ENCODE data around the gene ZCWPW1. TPM values are rescaled to one million over a fixed set of nuclear protein-coding genes. Genes with fewer than 3 reads are reported as not detected.
A peak's percentile ranks its signal among the peaks of the same experiment; 100 is the strongest.

ZCWPW1 gene
- total RNA-seq, 1 experiment from 2014 or later = 3.4 TPM

- Mint-ChIP-seq H3K9me3 (ENCODE audit: unreplicated experiment) (no peaks in the 10 kb centered on the region), H3K27me3 (ENCODE audit: insufficient read depth, unreplicated experiment) (no peaks in the 10 kb centered on the region), H3K4me1 (ENCODE audit: low read depth, unreplicated experiment) (no peaks in the 10 kb centered on the region), H3K36me3 (ENCODE audit: insufficient read depth, unreplicated experiment) (peaks cover 16% of the 10 kb centered on the region), H3K27ac (ENCODE audit: unreplicated experiment) (no peak overlapping the region), H3K4me3 (ENCODE audit: unreplicated experiment) (no peak overlapping the region)
- ChIA-PET POLR2A (no interaction called here), CTCF (interaction anchor here (0.5 to 1.6 kb wide), 10 partner anchors 9 to 236 kb away, joined by 3 to 21 read pairs (median 6); partner anchors contain the start of genes FBXO24, LRCH4, MEPCE and POP7)
- peaks cover 4% of the 10 kb centered on the region; the same call in 1 of the 2 replicates for H3K4me1 ChIP-seq
- peak; percentile 97 to 98 for TF ChIP-seq CTCF (IDR thresholded peaks at IDR 0.05; ENCODE audit: insufficient read depth in 1 of 2, low read depth in 1 of 2, low read length in 1 of 2, severe bottlenecking in 1 of 2, unreplicated experiment in 1 of 2)
- intact Hi-C loops (cut with micrococcal nuclease; ENCODE audit: unreplicated experiment) = loop anchor here (1.0 kb wide), 3 partner anchors 14 to 119 kb away; partner anchors contain the start of gene NYAP1
- no peaks in the 10 kb centered on the region for H3K27me3 ChIP-seq (replicated peaks; ENCODE audit: control insufficient read depth, insufficient read depth, low read length)
- peak; percentile 86 to 92 for DNase-seq
- H3K36me3 ChIP-seq (ENCODE audit: control insufficient read depth, insufficient read depth, low read length) = no peaks in the 10 kb centered on the region
- H3K9me3 ChIP-seq = no peaks in the 10 kb centered on the region
- BruUV-seq (replicated peaks) = no TSS peak
- H3K4me3 ChIP-seq (ENCODE audit: low read depth, low read length) = no peak overlapping the region
Observed at GRCh38 chr7:100469227-100470044, 40.9 kb upstream of the ZCWPW1 start.

- no peaks in the 10 kb centered on the region for H3K27me3 ChIP-seq (replicated peaks; ENCODE audit: control insufficient read depth, insufficient read depth, low read length)
- H3K4me1 ChIP-seq = peaks cover 4% of the 10 kb centered on the region; the same call in 1 of the 2 replicates
- Mint-ChIP-seq H3K4me3 (ENCODE audit: unreplicated experiment) (no peak overlapping the region), H3K36me3 (ENCODE audit: insufficient read depth, unreplicated experiment) (peaks cover 7% of the 10 kb centered on the region), H3K27ac (ENCODE audit: unreplicated experiment) (no peak overlapping the region), H3K9me3 (ENCODE audit: unreplicated experiment) (no peaks in the 10 kb centered on the region), H3K4me1 (ENCODE audit: low read depth, unreplicated experiment) (no peaks in the 10 kb centered on the region), H3K27me3 (ENCODE audit: insufficient read depth, unreplicated experiment) (no peaks in the 10 kb centered on the region)
- no peak for TF ChIP-seq CTCF (IDR thresholded peaks at IDR 0.05; ENCODE audit: insufficient read depth in 1 of 2, low read depth in 1 of 2, low read length in 1 of 2, severe bottlenecking in 1 of 2, unreplicated experiment in 1 of 2)
- ChIA-PET CTCF (no interaction called here), POLR2A (no interaction called here)
- no TSS peak for BruUV-seq (replicated peaks)
- no peak overlapping the region for H3K4me3 ChIP-seq (ENCODE audit: low read depth, low read length)
- H3K9me3 ChIP-seq = no peaks in the 10 kb centered on the region
- intact Hi-C loops (cut with micrococcal nuclease; ENCODE audit: unreplicated experiment) = no loop called here
- no peaks in the 10 kb centered on the region for H3K36me3 ChIP-seq (ENCODE audit: control insufficient read depth, insufficient read depth, low read length)
- DNase-seq = no peak
Observed at GRCh38 chr7:100467638-100468373, 39.3 kb upstream of the ZCWPW1 start.
